ENCODE results near the gene LYZL1.

- TF ChIP-seq EZH2 (IDR thresholded peaks at IDR 0.05) (no peak), POLR2AphosphoS5 (IDR thresholded peaks at IDR 0.05; ENCODE audit: borderline replicate concordance, low read depth, low read length) (no peak)
These were observed 54.8 kb downstream of the LYZL1 start for GRCh38 chr10:29343607-29344038.

All from SK-N-MC (cell line).